Measurements from ENCODE around the gene RPEL1. TPM values are rescaled to one million over a fixed set of nuclear protein-coding genes. Genes with fewer than 3 reads are reported as not detected.

RPEL1 gene
- total RNA-seq, 1 experiment from 2014 or later = not detected

DNA sequence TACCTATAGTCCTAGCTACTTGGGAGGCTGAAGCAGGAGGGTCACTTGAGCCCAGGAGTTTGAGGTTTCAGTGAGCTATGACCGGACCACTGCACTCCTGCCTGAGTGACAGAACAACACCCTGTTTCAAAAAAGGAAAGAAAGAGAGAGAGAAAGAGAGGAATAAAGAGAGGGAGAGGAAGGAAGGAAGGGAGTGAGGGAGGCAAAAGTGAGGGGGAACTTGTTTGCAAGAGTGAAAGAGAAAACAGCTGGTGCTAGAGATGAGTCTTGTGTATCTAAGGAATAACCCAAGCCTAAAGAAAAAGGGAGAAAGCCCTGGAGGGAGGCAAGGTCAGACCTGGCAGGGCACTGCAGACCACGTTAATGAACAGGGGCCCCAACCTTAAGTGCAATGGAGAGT is 47.8 kb upstream of the RPEL1 start:
- POLR2A ChIA-PET (ENCODE audit: low non-redundant PET) = interaction anchor here (0.7 kb wide), 1 partner anchor 429 kb away, joined by 6 read pairs; no protein-coding TSS in a partner anchor
- Histone ChIP-seq H3K9me3 (ENCODE audit: low read depth, low read length, poor library complexity, severe bottlenecking) (no peaks in the 10 kb centered on the region), H3K4me3 (ENCODE audit: low read depth, low read length, poor library complexity, severe bottlenecking) (no peak overlapping the region), H3K4me1 (ENCODE audit: insufficient read depth, low read length, poor library complexity, severe bottlenecking) (no peaks in the 10 kb centered on the region), H3K27me3 (replicated peaks; ENCODE audit: insufficient read depth, low read depth, low read length, poor library complexity) (no peaks in the 10 kb centered on the region), H3K36me3 (ENCODE audit: insufficient read depth, low read length, poor library complexity, severe bottlenecking) (no peaks in the 10 kb centered on the region), H3K27ac (ENCODE audit: low read depth, low read length, poor library complexity, severe bottlenecking) (no peak overlapping the region)
- TF ChIP-seq, protein P1, sequence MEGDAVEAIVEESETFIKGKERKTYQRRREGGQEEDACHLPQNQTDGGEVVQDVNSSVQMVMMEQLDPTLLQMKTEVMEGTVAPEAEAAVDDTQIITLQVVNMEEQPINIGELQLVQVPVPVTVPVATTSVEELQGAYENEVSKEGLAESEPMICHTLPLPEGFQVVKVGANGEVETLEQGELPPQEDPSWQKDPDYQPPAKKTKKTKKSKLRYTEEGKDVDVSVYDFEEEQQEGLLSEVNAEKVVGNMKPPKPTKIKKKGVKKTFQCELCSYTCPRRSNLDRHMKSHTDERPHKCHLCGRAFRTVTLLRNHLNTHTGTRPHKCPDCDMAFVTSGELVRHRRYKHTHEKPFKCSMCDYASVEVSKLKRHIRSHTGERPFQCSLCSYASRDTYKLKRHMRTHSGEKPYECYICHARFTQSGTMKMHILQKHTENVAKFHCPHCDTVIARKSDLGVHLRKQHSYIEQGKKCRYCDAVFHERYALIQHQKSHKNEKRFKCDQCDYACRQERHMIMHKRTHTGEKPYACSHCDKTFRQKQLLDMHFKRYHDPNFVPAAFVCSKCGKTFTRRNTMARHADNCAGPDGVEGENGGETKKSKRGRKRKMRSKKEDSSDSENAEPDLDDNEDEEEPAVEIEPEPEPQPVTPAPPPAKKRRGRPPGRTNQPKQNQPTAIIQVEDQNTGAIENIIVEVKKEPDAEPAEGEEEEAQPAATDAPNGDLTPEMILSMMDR (conservative IDR thresholded peaks at IDR 0.05; ENCODE audit: low read depth, low read length) = no peak
- TF ChIP-seq EZH2 (IDR thresholded peaks at IDR 0.05; ENCODE audit: borderline replicate concordance, low read depth, low read length, poor library complexity, severe bottlenecking) = no peak
- intact Hi-C loops (cut with micrococcal nuclease; ENCODE audit: unreplicated experiment) = no loop called here
- no peak for DNase-seq (ENCODE audit: low spot score)
- CTCF ChIA-PET = no interaction called here
- BruUV-seq (replicated peaks) = no TSS peak

DNA sequence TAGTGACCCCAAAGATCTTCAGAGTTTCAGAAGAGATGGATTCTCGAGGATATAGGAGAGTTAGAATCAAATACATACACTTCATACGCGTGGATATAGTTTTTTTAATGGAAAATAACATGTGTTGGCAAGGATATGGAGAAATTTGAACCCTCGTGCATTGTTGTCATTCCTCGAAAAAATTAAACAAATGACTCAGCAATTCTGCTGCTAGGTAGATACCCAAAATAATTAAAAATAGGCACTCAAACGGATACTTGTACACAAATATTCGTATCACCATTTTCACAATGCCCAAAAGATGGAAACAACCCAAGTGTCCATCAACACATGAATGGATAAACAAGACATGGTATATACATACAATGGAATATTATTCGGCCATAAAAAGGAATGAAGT is 47.0 kb upstream of the RPEL1 start:
- ChIA-PET CTCF (no interaction called here), POLR2A (ENCODE audit: low non-redundant PET) (no interaction called here)
- no peak for TF ChIP-seq EZH2 (IDR thresholded peaks at IDR 0.05; ENCODE audit: borderline replicate concordance, low read depth, low read length, poor library complexity, severe bottlenecking)
- TF ChIP-seq, protein P1 (conservative IDR thresholded peaks at IDR 0.05; ENCODE audit: low read depth, low read length) = no peak
- Histone ChIP-seq H3K27me3 (replicated peaks; ENCODE audit: insufficient read depth, low read depth, low read length, poor library complexity) (no peaks in the 10 kb centered on the region), H3K9me3 (ENCODE audit: low read depth, low read length, poor library complexity, severe bottlenecking) (no peaks in the 10 kb centered on the region), H3K4me1 (ENCODE audit: insufficient read depth, low read length, poor library complexity, severe bottlenecking) (no peaks in the 10 kb centered on the region), H3K36me3 (ENCODE audit: insufficient read depth, low read length, poor library complexity, severe bottlenecking) (no peaks in the 10 kb centered on the region), H3K4me3 (ENCODE audit: low read depth, low read length, poor library complexity, severe bottlenecking) (no peak overlapping the region), H3K27ac (ENCODE audit: low read depth, low read length, poor library complexity, severe bottlenecking) (no peak overlapping the region)
- no TSS peak for BruUV-seq (replicated peaks)
- intact Hi-C loops (cut with micrococcal nuclease; ENCODE audit: unreplicated experiment) = no loop called here
- DNase-seq (ENCODE audit: low spot score) = no peak

DNA sequence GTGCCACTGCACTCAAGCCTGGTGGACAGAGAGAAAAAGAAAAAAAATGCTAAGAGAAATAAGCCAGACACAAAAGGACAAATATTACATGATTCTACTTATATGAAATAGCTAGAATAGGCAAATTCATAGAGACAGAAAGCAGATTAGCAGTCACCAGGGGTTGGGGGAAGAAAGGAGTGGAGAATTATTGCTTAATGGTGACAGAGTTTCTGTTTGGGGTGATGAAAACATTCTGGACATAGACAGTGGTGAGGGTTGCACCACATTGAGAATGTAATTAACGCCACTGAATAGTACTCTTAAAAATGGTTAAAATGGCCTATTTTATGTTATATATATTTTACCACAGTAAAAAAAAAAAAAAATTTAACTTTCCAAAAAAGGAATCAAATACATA is 46.2 kb upstream of the RPEL1 start:
- H3K4me1 ChIP-seq (ENCODE audit: insufficient read depth, low read length, poor library complexity, severe bottlenecking) = no peaks in the 10 kb centered on the region
- BruUV-seq (replicated peaks) = no TSS peak
- H3K9me3 ChIP-seq (ENCODE audit: low read depth, low read length, poor library complexity, severe bottlenecking) = no peaks in the 10 kb centered on the region
- H3K36me3 ChIP-seq (ENCODE audit: insufficient read depth, low read length, poor library complexity, severe bottlenecking) = no peaks in the 10 kb centered on the region
- no peak overlapping the region for H3K4me3 ChIP-seq (ENCODE audit: low read depth, low read length, poor library complexity, severe bottlenecking)
- ChIA-PET CTCF (no interaction called here), POLR2A (ENCODE audit: low non-redundant PET) (no interaction called here)
- intact Hi-C loops (cut with micrococcal nuclease; ENCODE audit: unreplicated experiment) = no loop called here
- no peak overlapping the region for H3K27ac ChIP-seq (ENCODE audit: low read depth, low read length, poor library complexity, severe bottlenecking)
- no peak for DNase-seq (ENCODE audit: low spot score)
- TF ChIP-seq EZH2 (IDR thresholded peaks at IDR 0.05; ENCODE audit: borderline replicate concordance, low read depth, low read length, poor library complexity, severe bottlenecking) = no peak
- TF ChIP-seq, protein P1 (conservative IDR thresholded peaks at IDR 0.05; ENCODE audit: low read depth, low read length) = no peak
- H3K27me3 ChIP-seq (replicated peaks; ENCODE audit: insufficient read depth, low read depth, low read length, poor library complexity) = no peaks in the 10 kb centered on the region
